Coronary artery (tissue), 2 donors: Measurements from ENCODE around the gene ZFYVE27.
"Not testable (repeated sequence)": the region's sequence is repeated elsewhere in the genome, so short reads cannot be mapped to it uniquely, and the experiment has no call there.

Source experiments
- DNase-seq: peaks from one replicate; pipeline ENCODE4 v3.0.0-alpha.2; 2017; ENCODE audit warnings: low spot score
- H3K27ac ChIP-seq, 2 donors: fragments of 200-600 bp; sonication (generic); one replicate each; pipeline ENCODE4 v1.5.1; 2016 to 2019
- H3K4me3 ChIP-seq: fragments of 200-600 bp; sonication (generic); 2 replicates; pipeline ENCODE4 v1.5.1; 2016; ENCODE audit warnings: mild to moderate bottlenecking, moderate library complexity
- CTCF ChIP-seq: fragments of 200-600 bp; sonication (generic); IDR thresholded peaks from one replicate; pipeline ENCODE4 v1.5.1; 2019; ENCODE audit warnings: antibody characterized with exemption

The ZFYVE27 gene, protein sequence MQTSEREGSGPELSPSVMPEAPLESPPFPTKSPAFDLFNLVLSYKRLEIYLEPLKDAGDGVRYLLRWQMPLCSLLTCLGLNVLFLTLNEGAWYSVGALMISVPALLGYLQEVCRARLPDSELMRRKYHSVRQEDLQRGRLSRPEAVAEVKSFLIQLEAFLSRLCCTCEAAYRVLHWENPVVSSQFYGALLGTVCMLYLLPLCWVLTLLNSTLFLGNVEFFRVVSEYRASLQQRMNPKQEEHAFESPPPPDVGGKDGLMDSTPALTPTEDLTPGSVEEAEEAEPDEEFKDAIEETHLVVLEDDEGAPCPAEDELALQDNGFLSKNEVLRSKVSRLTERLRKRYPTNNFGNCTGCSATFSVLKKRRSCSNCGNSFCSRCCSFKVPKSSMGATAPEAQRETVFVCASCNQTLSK

DNA sequence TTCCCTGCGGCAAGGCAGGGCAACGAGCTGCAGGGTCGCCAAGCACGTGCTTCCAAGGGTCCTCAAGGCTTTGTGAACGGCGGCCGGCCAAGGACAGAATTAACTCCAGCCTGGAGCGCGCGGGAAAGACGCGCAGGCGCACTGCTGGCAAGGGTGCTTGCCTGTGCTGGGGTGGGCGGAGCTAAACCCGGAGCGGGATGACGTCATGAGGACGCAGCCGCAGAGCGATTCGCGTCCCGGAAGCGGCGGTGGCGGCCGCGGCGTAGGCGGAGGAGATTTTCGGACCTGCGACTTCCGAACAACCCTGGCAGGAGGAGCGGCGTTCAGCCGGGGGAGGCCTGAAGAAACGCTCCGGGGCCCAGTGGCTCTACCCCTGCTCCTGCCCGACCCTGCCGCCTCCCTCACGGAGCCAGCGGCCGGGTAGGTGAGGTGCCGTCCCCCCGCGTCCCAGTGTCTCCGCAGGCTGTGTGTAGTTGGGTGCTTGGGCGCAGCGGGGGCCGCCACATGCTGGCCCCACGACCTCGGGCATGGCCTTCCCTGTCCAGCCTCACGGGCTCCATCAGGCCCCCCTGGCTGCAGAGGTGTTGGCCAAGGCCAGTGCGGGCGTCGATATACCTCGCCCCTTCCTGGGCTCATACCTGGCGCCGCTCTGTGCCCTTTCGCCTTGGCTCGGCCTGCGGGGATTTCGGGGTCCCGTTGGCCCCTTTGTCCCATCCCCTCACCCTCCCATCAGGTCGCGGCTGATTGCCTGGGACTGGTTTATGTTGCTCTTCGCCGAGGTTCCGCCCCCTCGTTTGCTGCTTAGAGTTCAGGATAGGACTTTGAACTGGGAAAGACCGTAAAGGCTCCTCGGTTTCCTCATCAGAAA lies at the start of gene ZFYVE27:
Gene ZFYVE27 (plus strand): TSS at position 227 of the 868 bp plus-strand sequence. CDS start 1,350 bp downstream, outside the sequence.
- Histone ChIP-seq H3K27ac (peak within 1 kb of the TSS; percentile 83 to 96), H3K4me3 (peak within 1 kb of the TSS; percentile 94)
- DNase-seq = peak; percentile 94
- TF ChIP-seq CTCF = no peak

GRCh38 chr10:97687785-97688781 lies 48.8 kb upstream of the ZFYVE27 start:
- DNase-seq = no peak
- Histone ChIP-seq H3K4me3 (peak overlapping the region; percentile 88), H3K27ac (peak overlapping the region; percentile 93 to 97)
- no peak for TF ChIP-seq CTCF

DNA sequence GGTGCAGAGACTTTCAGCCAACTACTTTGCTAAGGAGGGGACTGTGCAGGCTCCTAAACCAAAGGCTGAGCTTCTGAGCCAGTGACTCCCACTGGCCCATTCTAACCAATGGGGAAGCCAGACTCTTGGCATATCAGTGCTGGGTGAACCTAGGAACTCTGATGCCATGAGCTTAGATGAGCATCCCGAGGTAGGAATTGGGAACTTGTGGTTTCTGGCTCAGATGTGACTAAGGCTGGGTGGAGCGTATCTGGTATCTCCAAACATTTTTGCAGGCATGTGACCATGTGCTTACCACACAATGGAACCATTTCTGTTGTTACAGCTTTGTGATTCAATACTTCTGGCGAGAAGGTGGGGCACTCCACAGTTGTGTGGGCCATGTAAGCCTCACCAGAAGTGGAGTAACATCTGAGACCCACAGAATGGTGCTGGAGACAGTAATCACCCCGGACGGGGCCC lies 47.3 kb upstream of the ZFYVE27 start:
- DNase-seq = no peak
- Histone ChIP-seq H3K4me3 (no peak overlapping the region), H3K27ac (peak overlapping the region; percentile 93 to 97)
- TF ChIP-seq CTCF = no peak

DNA sequence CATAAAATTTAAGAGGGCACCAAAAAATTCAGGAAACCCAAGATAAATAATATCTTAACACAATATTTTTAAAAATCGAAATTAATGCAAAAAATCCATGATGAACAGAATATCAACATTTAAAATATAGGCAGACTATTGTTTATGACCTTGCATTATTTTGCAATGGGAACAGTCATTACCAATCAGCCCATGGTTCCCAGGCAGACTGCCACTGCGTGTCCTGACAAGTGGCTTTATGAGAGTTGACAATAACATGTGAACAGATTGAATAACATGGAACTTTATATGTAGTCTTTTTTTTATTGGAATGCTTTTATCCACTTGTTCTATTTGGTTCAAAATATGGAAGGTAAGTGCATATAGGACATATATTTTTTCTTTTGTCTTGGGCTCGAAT lies 46.8 kb upstream of the ZFYVE27 start:
- TF ChIP-seq CTCF = no peak
- no peak for DNase-seq
- H3K27ac ChIP-seq = no peak overlapping the region

GRCh38 chr10:97698072-97698655 lies 38.8 kb upstream of the ZFYVE27 start:
- H3K27ac ChIP-seq, DNase-seq, H3K4me3 ChIP-seq: not testable (repeated sequence)

More for the DNA sequence above, 46.8 kb upstream of the ZFYVE27 start:
- no peak overlapping the region for H3K4me3 ChIP-seq

DNA sequence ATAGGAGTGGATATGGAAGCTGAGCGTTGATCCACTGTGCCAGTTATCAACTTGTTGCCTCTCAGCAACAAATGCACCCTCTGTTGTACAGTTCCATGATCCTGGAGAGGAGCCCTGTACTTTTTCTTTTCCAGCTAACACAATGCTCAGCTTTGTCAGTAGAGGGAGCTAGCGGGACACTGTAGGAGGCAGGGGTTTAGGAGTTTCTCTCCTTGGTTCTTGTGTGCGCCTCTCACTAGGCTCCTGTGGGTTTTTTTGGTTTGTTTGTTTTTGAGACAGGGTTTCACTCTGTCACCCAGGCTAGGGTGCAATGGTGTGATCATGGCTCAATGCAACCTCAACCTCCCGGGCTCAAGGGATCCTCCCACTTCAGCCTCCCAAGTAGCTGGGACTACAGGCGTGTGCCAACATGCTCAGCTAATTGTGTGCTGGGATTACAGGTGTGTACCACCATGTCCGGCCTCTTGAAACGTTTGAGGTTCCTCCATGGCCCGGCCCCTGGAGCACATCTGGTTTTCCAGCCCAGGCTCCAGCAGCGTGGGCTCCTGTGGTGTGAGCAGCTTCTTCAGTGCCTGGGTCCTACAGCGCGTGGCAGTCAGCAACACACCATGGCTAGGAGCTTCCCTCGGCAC lies 35.4 kb upstream of the ZFYVE27 start:
- TF ChIP-seq CTCF = peak; percentile 76
- H3K4me3 ChIP-seq = no peak overlapping the region
- no peak for DNase-seq
- no peak overlapping the region for H3K27ac ChIP-seq
